Gastroesophageal sphincter (tissue), 3 donors: ENCODE measurements around the gene MUC5B.

ENCODE experiments used
- EP300 ChIP-seq: sonication (generic); formaldehyde crosslinking; IDR thresholded peaks from one replicate; pipeline ENCODE4 v1.6.1; 2017; ENCODE audit warnings: antibody characterized with exemption, mild to moderate bottlenecking
- POLR2AphosphoS5 ChIP-seq: sonication (generic); formaldehyde crosslinking; IDR thresholded peaks from one replicate; pipeline ENCODE4 v1.6.1; 2017; ENCODE audit warnings: antibody characterized with exemption
- TF ChIP-seq, protein P1 (sequence below), 4 experiments: fragments of 200-600 bp in 2 of 4; fragments of 450-650 bp in 2 of 4; sonication (generic) in 1 of 4; IDR thresholded peaks; one replicate each; pipeline ENCODE4 v1.5.1; 2017 to 2019; ENCODE audit warnings: antibody characterized with exemption in 4 of 4, mild to moderate bottlenecking in 2 of 4, moderate library complexity in 2 of 4

DNA sequence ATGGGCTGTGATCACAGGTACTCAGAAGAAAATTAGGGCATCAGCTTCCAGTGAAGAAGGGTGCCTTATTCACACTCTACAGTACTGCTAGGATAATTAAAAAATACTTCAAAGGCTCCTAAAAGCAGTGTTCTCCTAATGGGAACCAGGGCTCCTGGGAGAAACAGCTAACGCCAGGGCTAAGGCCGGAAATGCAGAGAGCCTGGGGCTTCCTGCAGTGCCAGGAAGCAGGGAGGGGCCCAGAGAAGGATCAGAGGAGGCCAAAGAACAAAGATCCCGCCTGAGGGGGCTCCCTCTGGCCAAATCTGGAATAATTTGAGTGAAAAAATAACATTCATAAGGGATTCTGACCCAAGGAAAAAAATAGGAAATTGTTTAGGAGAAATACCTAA is 59.1 kb downstream of the MUC5B start:
- no peak for TF ChIP-seq POLR2AphosphoS5
- TF ChIP-seq EP300 = no peak
- TF ChIP-seq, protein P1, sequence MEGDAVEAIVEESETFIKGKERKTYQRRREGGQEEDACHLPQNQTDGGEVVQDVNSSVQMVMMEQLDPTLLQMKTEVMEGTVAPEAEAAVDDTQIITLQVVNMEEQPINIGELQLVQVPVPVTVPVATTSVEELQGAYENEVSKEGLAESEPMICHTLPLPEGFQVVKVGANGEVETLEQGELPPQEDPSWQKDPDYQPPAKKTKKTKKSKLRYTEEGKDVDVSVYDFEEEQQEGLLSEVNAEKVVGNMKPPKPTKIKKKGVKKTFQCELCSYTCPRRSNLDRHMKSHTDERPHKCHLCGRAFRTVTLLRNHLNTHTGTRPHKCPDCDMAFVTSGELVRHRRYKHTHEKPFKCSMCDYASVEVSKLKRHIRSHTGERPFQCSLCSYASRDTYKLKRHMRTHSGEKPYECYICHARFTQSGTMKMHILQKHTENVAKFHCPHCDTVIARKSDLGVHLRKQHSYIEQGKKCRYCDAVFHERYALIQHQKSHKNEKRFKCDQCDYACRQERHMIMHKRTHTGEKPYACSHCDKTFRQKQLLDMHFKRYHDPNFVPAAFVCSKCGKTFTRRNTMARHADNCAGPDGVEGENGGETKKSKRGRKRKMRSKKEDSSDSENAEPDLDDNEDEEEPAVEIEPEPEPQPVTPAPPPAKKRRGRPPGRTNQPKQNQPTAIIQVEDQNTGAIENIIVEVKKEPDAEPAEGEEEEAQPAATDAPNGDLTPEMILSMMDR (IDR thresholded peaks at IDR 0.05) = no peak
